Measurements from ENCODE around the gene FUOM. TPM values are rescaled to one million over a fixed set of nuclear protein-coding genes. Genes with fewer than 3 reads are reported as not detected.

Gene FUOM
- total RNA-seq, 1 experiment from 2014 or later, result 16.0 TPM

GRCh38 chr10:133365461-133366129, 7.8 kb upstream of the FUOM start:
- no peak for DNase-seq (ENCODE audit: low spot score)
- intact Hi-C loops (cut with micrococcal nuclease; ENCODE audit: unreplicated experiment), result no loop called here
- no peak overlapping the region for H3K4me3 ChIP-seq (ENCODE audit: low read depth, low read length, poor library complexity, severe bottlenecking)
- BruUV-seq (replicated peaks), result no TSS peak
- no peak for TF ChIP-seq EZH2 (IDR thresholded peaks at IDR 0.05; ENCODE audit: borderline replicate concordance, low read depth, low read length, poor library complexity, severe bottlenecking)
- TF ChIP-seq, protein P1, sequence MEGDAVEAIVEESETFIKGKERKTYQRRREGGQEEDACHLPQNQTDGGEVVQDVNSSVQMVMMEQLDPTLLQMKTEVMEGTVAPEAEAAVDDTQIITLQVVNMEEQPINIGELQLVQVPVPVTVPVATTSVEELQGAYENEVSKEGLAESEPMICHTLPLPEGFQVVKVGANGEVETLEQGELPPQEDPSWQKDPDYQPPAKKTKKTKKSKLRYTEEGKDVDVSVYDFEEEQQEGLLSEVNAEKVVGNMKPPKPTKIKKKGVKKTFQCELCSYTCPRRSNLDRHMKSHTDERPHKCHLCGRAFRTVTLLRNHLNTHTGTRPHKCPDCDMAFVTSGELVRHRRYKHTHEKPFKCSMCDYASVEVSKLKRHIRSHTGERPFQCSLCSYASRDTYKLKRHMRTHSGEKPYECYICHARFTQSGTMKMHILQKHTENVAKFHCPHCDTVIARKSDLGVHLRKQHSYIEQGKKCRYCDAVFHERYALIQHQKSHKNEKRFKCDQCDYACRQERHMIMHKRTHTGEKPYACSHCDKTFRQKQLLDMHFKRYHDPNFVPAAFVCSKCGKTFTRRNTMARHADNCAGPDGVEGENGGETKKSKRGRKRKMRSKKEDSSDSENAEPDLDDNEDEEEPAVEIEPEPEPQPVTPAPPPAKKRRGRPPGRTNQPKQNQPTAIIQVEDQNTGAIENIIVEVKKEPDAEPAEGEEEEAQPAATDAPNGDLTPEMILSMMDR (conservative IDR thresholded peaks at IDR 0.05; ENCODE audit: low read depth, low read length), result no peak
- CTCF ChIA-PET, result no interaction called here
- POLR2A ChIA-PET (ENCODE audit: low non-redundant PET), result no interaction called here
- H3K4me1 ChIP-seq (ENCODE audit: insufficient read depth, low read length, poor library complexity, severe bottlenecking), result no peaks in the 10 kb centered on the region
- H3K27ac ChIP-seq (ENCODE audit: low read depth, low read length, poor library complexity, severe bottlenecking), result no peak overlapping the region
- no peaks in the 10 kb centered on the region for H3K9me3 ChIP-seq (ENCODE audit: low read depth, low read length, poor library complexity, severe bottlenecking)
- H3K27me3 ChIP-seq (replicated peaks; ENCODE audit: insufficient read depth, low read depth, low read length, poor library complexity), result no peaks in the 10 kb centered on the region
- H3K36me3 ChIP-seq (ENCODE audit: insufficient read depth, low read length, poor library complexity, severe bottlenecking), result peaks cover 49% of the 10 kb centered on the region

- POLR2A ChIA-PET (ENCODE audit: low non-redundant PET), result no interaction called here
- no peak for TF ChIP-seq EZH2 (IDR thresholded peaks at IDR 0.05; ENCODE audit: borderline replicate concordance, low read depth, low read length, poor library complexity, severe bottlenecking)
- no peak for DNase-seq (ENCODE audit: low spot score)
- H3K9me3 ChIP-seq (ENCODE audit: low read depth, low read length, poor library complexity, severe bottlenecking), result no peaks in the 10 kb centered on the region
- intact Hi-C loops (cut with micrococcal nuclease; ENCODE audit: unreplicated experiment), result no loop called here
- BruUV-seq (replicated peaks), result no TSS peak
- H3K27me3 ChIP-seq (replicated peaks; ENCODE audit: insufficient read depth, low read depth, low read length, poor library complexity), result no peaks in the 10 kb centered on the region
- CTCF ChIA-PET, result no interaction called here
- no peak overlapping the region for H3K4me3 ChIP-seq (ENCODE audit: low read depth, low read length, poor library complexity, severe bottlenecking)
- H3K27ac ChIP-seq (ENCODE audit: low read depth, low read length, poor library complexity, severe bottlenecking), result no peak overlapping the region
- no peaks in the 10 kb centered on the region for H3K4me1 ChIP-seq (ENCODE audit: insufficient read depth, low read length, poor library complexity, severe bottlenecking)
- H3K36me3 ChIP-seq (ENCODE audit: insufficient read depth, low read length, poor library complexity, severe bottlenecking), result peaks cover 44% of the 10 kb centered on the region
Measured at GRCh38 chr10:133364645-133365431, 7.0 kb upstream of the FUOM start.

- H3K9me3 ChIP-seq (ENCODE audit: low read depth, low read length, poor library complexity, severe bottlenecking), result no peaks in the 10 kb centered on the region
- intact Hi-C loops (cut with micrococcal nuclease; ENCODE audit: unreplicated experiment), result no loop called here
Measured at GRCh38 chr10:133362846-133363245, 5.0 kb upstream of the FUOM start.

More at GRCh38 chr10:133362846-133363245, 5.0 kb upstream of the FUOM start:
- H3K4me3 ChIP-seq (ENCODE audit: low read depth, low read length, poor library complexity, severe bottlenecking), result no peak overlapping the region
- ChIA-PET POLR2A (ENCODE audit: low non-redundant PET) (no interaction called here), CTCF (no interaction called here)
- H3K27ac ChIP-seq (ENCODE audit: low read depth, low read length, poor library complexity, severe bottlenecking), result no peak overlapping the region
- no peak for TF ChIP-seq EZH2 (IDR thresholded peaks at IDR 0.05; ENCODE audit: borderline replicate concordance, low read depth, low read length, poor library complexity, severe bottlenecking)
- TF ChIP-seq, protein P1 (conservative IDR thresholded peaks at IDR 0.05; ENCODE audit: low read depth, low read length), result no peak
- H3K27me3 ChIP-seq (replicated peaks; ENCODE audit: insufficient read depth, low read depth, low read length, poor library complexity), result no peaks in the 10 kb centered on the region
- DNase-seq (ENCODE audit: low spot score), result no peak
- H3K4me1 ChIP-seq (ENCODE audit: insufficient read depth, low read length, poor library complexity, severe bottlenecking), result no peaks in the 10 kb centered on the region
- peaks cover 29% of the 10 kb centered on the region for H3K36me3 ChIP-seq (ENCODE audit: insufficient read depth, low read length, poor library complexity, severe bottlenecking)
- no TSS peak for BruUV-seq (replicated peaks)

Measured in A673 (cell line).